Activated T-cell treated with anti-CD3 and anti-CD28 coated beads, Interleukin-2, amount 50 U/mL, for 48 hours (primary cell): ENCODE measurements around the gene DNASE2B.
"Not testable (repeated sequence)": the region's sequence is repeated elsewhere in the genome, so short reads cannot be mapped to it uniquely, and the experiment has no call there.

Source experiments
- DNase-seq, 2 experiments: peaks; one replicate each; pipeline ENCODE4 v3.0.0-alpha.2; 2020

Gene DNASE2B

DNA sequence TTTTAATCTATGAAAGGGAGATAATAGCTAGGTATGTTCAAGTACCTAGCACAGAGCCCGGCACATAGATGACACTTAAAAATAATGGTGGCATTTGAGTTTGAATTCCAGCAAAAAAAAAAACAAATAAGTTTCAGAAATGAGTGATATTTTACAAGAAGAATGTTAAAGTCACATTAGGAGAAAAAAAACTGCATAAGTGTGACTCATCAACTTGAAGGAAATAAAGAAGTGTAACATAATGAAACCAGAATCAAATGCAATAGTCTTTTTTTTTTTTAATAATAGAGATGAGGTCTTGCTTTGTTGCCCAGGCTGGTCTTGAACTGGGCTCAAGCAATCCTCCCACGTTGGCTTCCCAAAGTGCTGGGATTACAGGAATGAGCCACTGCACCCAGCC lies 17.1 kb downstream of the DNASE2B start:
- no peak for DNase-seq

DNA sequence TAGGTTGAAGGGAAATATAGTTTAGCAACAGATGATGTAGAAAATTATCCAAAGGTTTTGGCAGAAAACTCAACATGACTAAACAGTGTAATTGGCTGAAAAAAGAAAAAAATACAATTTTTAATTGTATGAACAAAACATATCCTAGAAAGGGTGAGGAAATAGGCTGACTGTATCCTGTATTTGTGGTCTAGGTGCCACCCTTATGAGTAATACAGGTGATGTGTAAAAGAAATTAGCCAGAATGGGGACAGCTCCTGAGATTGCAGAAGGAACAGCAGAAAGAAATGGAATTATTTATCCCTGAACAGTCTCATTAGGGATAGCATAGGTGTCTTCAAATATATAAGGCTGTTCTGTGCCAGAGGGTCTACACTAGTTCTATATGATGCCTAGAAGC lies 24.6 kb downstream of the DNASE2B start:
- DNase-seq: no peak

DNA sequence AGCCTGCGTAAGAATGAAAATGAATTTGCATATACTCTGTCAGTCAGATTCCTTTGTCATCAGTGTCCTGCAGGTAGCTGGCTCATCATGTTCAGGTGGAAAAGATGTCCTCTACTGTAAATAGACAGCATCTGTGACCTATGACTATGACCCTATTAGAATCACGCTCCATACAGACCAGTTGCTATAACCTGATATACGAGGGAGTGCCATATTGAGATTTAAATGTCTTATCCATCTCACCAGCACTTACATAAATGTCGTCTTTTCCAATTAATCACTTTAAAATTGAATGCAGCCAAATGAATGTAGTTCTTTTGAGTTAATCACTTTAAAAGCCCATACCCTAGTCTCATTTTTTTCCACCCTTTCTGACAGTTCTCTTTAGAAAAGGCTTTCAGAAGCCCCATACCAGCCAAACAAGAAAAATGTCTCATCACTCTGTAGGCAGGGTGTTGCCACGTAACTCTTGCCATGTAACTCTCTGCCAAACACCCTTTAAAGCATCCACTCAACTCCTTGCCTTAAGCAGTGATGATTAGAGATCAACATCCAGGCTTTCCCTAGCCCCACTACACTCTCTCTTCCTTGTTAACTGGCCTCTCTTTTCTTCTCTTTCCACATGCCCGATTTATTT lies 26.3 kb downstream of the DNASE2B start:
- DNase-seq: no peak

GRCh38 chr1:84425150-84425896 lies 27.0 kb downstream of the DNASE2B start:
- no peak for DNase-seq

DNA sequence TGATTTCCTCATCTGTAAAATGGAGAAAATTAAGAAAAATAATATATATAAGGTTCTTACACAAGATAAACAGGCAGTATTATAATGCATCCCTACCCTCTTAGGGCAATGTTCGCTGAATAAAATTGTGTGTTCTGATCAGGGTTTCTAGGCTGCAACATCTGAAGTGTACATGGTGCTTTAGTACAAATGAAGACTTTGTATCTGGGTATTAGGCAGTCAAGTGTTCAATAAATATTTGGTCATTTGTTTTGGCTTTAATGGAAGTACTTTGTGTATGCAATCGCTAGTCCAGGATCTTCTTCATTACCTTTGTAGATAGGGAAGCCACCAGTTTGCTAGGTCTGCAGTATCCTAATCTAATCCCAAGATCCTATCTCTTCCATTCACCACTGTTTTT lies 28.1 kb downstream of the DNASE2B start:
- no peak for DNase-seq

DNA sequence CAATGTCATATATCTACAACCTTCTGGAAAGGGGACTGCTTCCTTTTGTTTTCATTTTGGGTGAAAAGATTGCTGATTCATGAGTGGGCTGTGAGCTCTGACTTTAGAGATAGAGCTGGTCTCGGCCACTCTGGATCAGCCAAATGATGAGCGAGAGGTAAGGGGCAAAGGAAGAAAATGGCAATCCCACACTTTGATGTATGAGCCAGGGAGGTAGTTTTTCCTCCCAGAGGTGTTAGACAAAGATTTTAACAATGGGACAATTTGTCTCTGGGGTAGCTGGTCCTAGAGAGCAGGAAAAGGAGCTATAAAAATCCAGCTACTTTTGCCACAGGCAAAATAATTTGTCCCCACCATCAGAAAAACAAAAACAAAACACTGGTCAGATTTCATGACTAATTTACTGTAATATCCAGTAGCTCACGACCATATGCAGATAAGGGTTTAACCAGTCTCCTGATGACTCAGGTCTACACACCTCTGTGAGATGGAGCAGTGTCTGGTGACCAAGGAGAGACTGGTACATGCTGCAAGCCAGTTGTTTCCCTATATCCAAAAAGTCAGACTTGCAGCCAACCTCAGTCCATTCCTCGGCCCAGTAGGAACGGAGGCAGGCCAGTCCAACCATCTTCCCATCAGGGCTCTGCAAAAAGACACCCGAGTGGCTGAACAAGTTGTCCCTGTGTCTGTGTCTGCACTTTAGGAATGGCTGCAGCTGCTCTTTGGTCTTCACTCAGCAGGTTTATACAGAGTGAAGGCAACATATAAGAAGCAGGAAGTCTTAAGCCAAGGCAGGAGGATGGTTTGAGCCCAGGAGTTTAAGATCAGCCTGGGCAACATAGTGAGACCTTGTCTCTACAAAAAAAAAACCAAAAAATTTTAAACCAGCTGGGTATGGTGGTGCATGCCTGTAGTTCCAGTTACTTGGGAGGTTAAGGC lies 29.2 kb downstream of the DNASE2B start:
- no peak for DNase-seq

DNA sequence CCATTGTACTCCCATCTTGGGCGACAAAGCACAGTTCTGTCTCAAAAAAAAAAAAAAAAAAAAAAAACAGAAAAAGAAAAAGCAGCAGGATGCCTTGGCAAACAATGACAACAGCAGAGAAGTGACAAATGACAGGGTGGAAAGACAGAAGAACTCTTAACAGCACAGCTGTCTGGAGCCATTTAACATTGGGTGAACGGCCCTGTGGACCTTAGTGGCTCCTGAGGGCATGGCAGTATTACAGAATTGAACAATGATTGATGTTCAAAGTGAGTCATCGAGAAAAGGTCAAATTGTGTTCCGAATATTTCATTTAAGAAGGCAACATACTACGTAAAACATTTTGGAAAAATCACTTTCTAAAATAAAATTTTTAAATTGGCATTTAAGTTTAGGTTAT lies 30.0 kb downstream of the DNASE2B start:
- no peak for DNase-seq

- DNase-seq: no peak
These were observed 30.9 kb downstream of the DNASE2B start for GRCh38 chr1:84429231-84429630.

DNA sequence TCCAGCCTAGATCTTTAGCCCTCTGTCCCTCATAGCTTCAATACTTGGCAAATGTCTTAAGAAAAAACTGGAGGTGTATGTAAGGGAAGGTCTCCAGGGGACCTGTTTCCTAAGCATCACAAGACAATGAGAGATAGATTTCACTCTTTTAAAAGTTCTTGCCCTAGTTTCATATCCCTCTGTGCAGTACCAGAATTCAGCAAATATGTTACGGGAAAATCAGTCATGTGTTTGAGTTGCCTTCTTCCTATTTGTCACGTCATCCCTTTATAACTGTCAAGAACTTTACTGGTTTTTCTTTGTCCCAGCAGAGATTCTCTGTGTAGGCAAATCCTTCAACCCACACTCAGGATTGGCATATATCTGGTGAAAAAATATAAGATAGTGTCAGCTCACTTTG lies 32.3 kb downstream of the DNASE2B start:
- no peak for DNase-seq

DNA sequence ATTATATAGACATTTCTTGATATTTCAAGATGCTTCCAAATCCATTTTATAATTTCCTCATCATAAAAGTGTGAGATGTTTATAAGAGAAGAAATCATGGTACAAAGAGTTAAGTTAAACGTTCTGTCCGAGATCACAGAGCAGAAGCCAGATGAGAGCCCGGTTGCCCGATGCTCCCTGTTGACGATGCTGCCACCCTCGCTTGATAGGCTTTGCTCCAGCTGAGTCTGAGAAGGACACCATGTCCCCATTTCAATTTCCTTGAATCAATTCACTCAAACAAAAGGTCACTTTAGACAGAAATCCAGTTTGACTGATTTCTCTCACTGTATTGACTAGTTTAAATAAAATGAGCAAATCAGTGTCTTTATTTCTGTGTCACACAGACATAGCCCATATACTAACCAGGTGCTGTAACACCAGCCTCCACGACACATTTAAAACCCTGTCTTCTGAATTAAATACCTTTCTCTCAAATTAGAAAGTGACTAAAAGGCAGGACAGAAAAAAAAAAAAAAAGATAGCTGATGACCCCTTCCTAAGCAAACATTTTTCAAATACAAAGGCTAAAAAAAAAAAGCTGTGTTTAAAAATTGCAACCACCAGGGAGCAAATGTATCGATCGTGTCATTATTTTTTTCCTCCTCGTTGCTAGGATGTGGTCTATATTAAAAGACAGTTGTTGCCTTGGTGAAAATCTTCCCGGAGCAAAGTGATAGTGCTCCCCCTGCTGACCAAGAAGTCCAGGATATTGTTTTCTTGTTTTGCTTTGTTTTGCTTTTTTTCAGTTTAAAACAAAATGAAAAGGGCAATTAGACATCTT lies 35.2 kb downstream of the DNASE2B start:
- peak in 1 of 2 experiments; percentile 39 for DNase-seq

GRCh38 chr1:84434081-84434769 lies 35.9 kb downstream of the DNASE2B start:
- peak; percentile 22 to 32 for DNase-seq

- no peak for DNase-seq
These were observed 36.7 kb downstream of the DNASE2B start for GRCh38 chr1:84434801-84435549.

GRCh38 chr1:84436876-84437655 lies 38.8 kb downstream of the DNASE2B start:
- DNase-seq: peak in 1 of 2 experiments; percentile 19

DNA sequence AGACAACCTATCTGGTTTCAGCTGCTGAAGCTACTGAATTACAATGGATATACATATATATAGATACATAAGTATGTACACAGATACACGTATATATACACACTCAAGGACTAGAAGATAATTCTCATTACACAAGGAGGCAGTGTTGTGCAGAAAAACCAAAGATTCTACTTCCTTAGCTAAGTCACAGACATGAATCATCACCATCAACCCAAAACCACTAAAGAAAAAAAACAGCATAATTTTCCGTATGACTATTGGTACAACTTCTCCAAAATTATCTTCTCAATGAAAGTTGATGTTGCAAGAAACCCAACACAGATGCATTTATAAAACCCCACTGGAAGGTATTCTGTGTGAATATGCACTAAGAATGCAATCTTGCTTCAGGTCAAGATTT lies 44.0 kb downstream of the DNASE2B start:
- no peak for DNase-seq

GRCh38 chr1:84442747-84443646 lies 44.7 kb downstream of the DNASE2B start:
- peak; percentile 48 to 49 for DNase-seq

DNA sequence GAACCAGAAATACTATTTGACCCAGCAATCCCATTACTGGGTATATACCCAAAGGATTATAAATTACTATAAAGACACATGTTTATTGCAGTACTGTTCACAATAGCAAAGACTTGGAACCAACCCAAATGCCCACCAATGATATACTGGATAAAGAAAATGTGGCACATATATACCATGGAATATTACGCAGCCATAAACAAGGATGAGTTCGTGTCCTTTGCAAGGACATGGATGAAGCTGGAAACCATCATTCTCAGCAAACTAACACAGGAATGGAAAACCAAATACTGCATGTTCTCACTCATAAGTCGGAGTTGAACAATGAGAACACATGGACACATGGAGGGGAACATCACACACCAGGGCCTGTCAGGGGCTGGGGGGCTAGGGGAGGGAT lies 50.4 kb downstream of the DNASE2B start:
- DNase-seq: not testable (repeated sequence)

GRCh38 chr1:84450910-84451309 lies 52.6 kb downstream of the DNASE2B start:
- no peak for DNase-seq

GRCh38 chr1:84452436-84452835 lies 54.2 kb downstream of the DNASE2B start:
- no peak for DNase-seq

DNA sequence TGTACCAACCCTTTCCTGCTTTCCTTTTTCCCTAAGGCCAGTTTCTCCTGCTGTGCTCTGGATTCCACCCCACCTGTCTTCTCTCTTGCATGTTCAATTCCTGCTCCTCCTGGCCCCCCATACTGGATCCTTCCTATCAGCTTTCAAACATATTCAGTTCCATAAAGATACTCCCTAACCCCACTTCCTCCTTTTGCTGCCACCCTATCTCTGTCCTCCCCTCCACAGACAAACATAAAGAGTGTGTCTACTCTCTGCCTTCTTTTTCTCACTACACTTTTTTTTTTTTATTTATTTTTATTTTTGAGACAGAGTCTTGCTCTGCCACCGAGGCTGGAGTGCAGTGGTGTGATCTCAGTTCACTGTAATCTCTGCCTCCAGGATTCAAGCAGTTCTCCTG lies 63.8 kb downstream of the DNASE2B start:
- DNase-seq: no peak
